SK-N-SH (cell line): ENCODE data around the gene CYBA. TPM values are rescaled to one million over a fixed set of nuclear protein-coding genes. Genes with fewer than 3 reads are reported as not detected.

Experiments
- CTCF ChIA-PET: fragments of 300-600, 350-600 bp; formaldehyde crosslinking; extraction: SDS; loops from one replicate; lab custom pipeline; 2021; lab: Yijun Ruan, JAX
- POLR2A ChIA-PET: fragments of 350-600 bp; sonication (Branson Sonifier 250); formaldehyde crosslinking; extraction: SDS; loops from one replicate; lab custom pipeline; 2020; ENCODE audit warnings: antibody characterized with exemption, inconsistent platforms; lab: Yijun Ruan, JAX
- DNase-seq: peaks from one replicate; pipeline ENCODE4 v3.0.0; 2012
- H2AFZ ChIP-seq: fragments of 200-600 bp; sonication (generic); 2 replicates; pipeline ENCODE4 v1.8.1; 2016; ENCODE audit warnings: antibody characterized with exemption, mild to moderate bottlenecking, low read depth
- H3F3A ChIP-seq: fragments of 200-600 bp; sonication (generic); replicated peaks from 2 replicates; pipeline ENCODE3; 2016; ENCODE audit warnings: antibody characterized with exemption, mild to moderate bottlenecking; ENCODE audit not compliant: insufficient read depth
- H3K27ac ChIP-seq, 2 experiments: fragments of 200-500 bp in 1 of 2; fragments of 200-600 bp in 1 of 2; sonication (Bioruptor generic) in 1 of 2; sonication (generic), shearing (Covaris generic) in 1 of 2; 2 replicates each; pipeline versions ENCODE4 v1.5.1 to v1.6.1; 2014 to 2016; ENCODE audit warnings: low read depth in 2 of 2, inconsistent platforms in 1 of 2, low read length in 1 of 2, mild to moderate bottlenecking in 1 of 2, mixed read lengths in 1 of 2
- H3K27me3 ChIP-seq: fragments of 200-600 bp; sonication (generic), shearing (Covaris generic); 2 replicates; pipeline ENCODE4 v1.6.1; 2016; ENCODE audit warnings: mixed run types; ENCODE audit not compliant: insufficient read depth
- H3K36me3 ChIP-seq, 2 experiments: fragments of 200-500 bp in 1 of 2; fragments of 200-600 bp in 1 of 2; sonication (Bioruptor generic) in 1 of 2; sonication (generic) in 1 of 2; replicated peaks in 1 of 2; 2 replicates each; pipeline versions ENCODE3 to v1.5.1; 2014 to 2016; ENCODE audit warnings: low read length in 1 of 2, mild to moderate bottlenecking in 1 of 2; ENCODE audit not compliant: insufficient read depth in 2 of 2, control insufficient read depth in 1 of 2
- H3K4me1 ChIP-seq, 2 experiments: fragments of 200-500 bp in 1 of 2; fragments of 200-600 bp in 1 of 2; sonication (Bioruptor generic) in 1 of 2; sonication (generic), shearing (Covaris generic) in 1 of 2; 2 replicates each; pipeline versions ENCODE4 v1.5.1 to v1.6.1; 2014 to 2016; ENCODE audit warnings: low read depth in 1 of 2, low read length in 1 of 2, mixed run types in 1 of 2; ENCODE audit not compliant: insufficient read depth in 2 of 2, control insufficient read depth in 1 of 2
- H3K4me2 ChIP-seq: fragments of 200-600 bp; sonication (generic), shearing (Covaris generic); 2 replicates; pipeline ENCODE4 v1.6.1; 2017; ENCODE audit warnings: mixed run types
- H3K4me3 ChIP-seq, 2 experiments: fragments of 200-500 bp in 1 of 2; fragments of 200-600 bp in 1 of 2; sonication (Bioruptor generic) in 1 of 2; sonication (generic), shearing (Covaris generic) in 1 of 2; 2 replicates each; pipeline versions ENCODE4 v1.5.1 to v1.8.1; 2014 to 2016; ENCODE audit warnings: low read depth in 2 of 2, inconsistent platforms in 1 of 2, low read length in 1 of 2, mild to moderate bottlenecking in 1 of 2, mixed read lengths in 1 of 2, moderate library complexity in 1 of 2
- H3K79me2 ChIP-seq: fragments of 200-600 bp; sonication (generic); 2 replicates; pipeline ENCODE4 v1.8.1; 2017; ENCODE audit warnings: mild to moderate bottlenecking; ENCODE audit not compliant: insufficient read depth
- H3K9ac ChIP-seq: fragments of 200-600 bp; sonication (generic); 2 replicates; pipeline ENCODE4 v1.6.1; 2017; ENCODE audit warnings: mixed run types
- H3K9me2 ChIP-seq: fragments of 200-600 bp; sonication (generic); 2 replicates; pipeline ENCODE4 v1.6.1; 2017; ENCODE audit warnings: mixed run types
- H3K9me3 ChIP-seq: fragments of 200-600 bp; sonication (generic); 2 replicates; pipeline ENCODE4 v1.6.1; 2017; ENCODE audit warnings: mixed run types, mild to moderate bottlenecking, moderate library complexity
- H4K20me1 ChIP-seq: fragments of 200-600 bp; sonication (generic); 2 replicates; pipeline ENCODE4 v1.6.1; 2017; ENCODE audit warnings: mild to moderate bottlenecking, mixed run types; ENCODE audit not compliant: insufficient read depth
- CHD2 ChIP-seq: fragments of 150-350 bp; IDR thresholded peaks from 2 replicates; pipeline ENCODE4 v1.6.1; 2018; ENCODE audit warnings: low read length; ENCODE audit not compliant: partially characterized antibody
- ELF1 ChIP-seq: IDR thresholded peaks from 2 replicates; pipeline ENCODE4 v1.4.0; 2012
- EZH2phosphoT487 ChIP-seq: fragments of 200-600 bp; sonication (generic); IDR thresholded peaks from 2 replicates; pipeline ENCODE4 v1.6.1; 2017; ENCODE audit warnings: low read depth, mixed run types, mild to moderate bottlenecking, antibody characterized with exemption, moderate library complexity, borderline replicate concordance
- JUND ChIP-seq: IDR thresholded peaks from 2 replicates; pipeline ENCODE4 v1.4.0; 2012
- MEF2A ChIP-seq: IDR thresholded peaks from 2 replicates; pipeline ENCODE4 v1.4.0; 2012; ENCODE audit warnings: low read depth, borderline replicate concordance
- MXI1 ChIP-seq: IDR thresholded peaks from 2 replicates; pipeline ENCODE4 v1.6.1; 2012; ENCODE audit warnings: mild to moderate bottlenecking, low read depth, low read length, improper control_type of control experiment
- NFIC ChIP-seq: IDR thresholded peaks from 2 replicates; pipeline ENCODE4 v1.4.0; 2012; ENCODE audit warnings: borderline replicate concordance
- POLR2AphosphoS5 ChIP-seq: IDR thresholded peaks from 2 replicates; pipeline ENCODE4 v1.6.1; 2012; ENCODE audit warnings: low read depth, low read length
- RAD21 ChIP-seq: IDR thresholded peaks from 2 replicates; pipeline ENCODE4 v1.6.1; 2012; ENCODE audit warnings: mild to moderate bottlenecking, low read length
- TCF12 ChIP-seq: IDR thresholded peaks from 2 replicates; pipeline ENCODE4 v1.4.0; 2012
- YY1 ChIP-seq: IDR thresholded peaks from 2 replicates; pipeline ENCODE4 v1.4.0; 2012; ENCODE audit warnings: low read depth, mild to moderate bottlenecking
- ZBTB33 ChIP-seq: IDR thresholded peaks from 2 replicates; pipeline ENCODE4 v1.4.0; 2012; ENCODE audit warnings: low read depth, borderline replicate concordance
- WGBS: methylation state at CpG from one replicate; pipeline ENCODE4 v1.1.6; 2017; ENCODE audit warnings: low lambda C conversion rate; 5-methylcytosine and 5-hydroxymethylcytosine counted together
- polyA plus RNA-seq, 3 experiments: library from polyadenylated mRNA; depleted of rRNA; stranded (reverse); fragments of >200 nt; gene quantifications; 2 replicates each; pipeline ENCODE4 v1.2.3, GENCODE V29; 2012
- TF ChIP-seq, protein P1 (sequence below): fragments of 150-350 bp; IDR thresholded peaks from 2 replicates; pipeline ENCODE4 v1.6.1; 2017; ENCODE audit warnings: antibody characterized with exemption, low read length, low read depth, borderline replicate concordance
- TF ChIP-seq, protein P2 (sequence below): IDR thresholded peaks from 2 replicates; pipeline ENCODE4 v1.6.1; 2012; ENCODE audit warnings: mild to moderate bottlenecking, low read depth, low read length, moderate library complexity
- TF ChIP-seq, protein P3 (sequence below): IDR thresholded peaks from 2 replicates; pipeline ENCODE4; 2012

The CYBA gene
- polyA plus RNA-seq, 1 of the 3 experiments (the other 2 are of a cell fraction), result 176 TPM

DNA sequence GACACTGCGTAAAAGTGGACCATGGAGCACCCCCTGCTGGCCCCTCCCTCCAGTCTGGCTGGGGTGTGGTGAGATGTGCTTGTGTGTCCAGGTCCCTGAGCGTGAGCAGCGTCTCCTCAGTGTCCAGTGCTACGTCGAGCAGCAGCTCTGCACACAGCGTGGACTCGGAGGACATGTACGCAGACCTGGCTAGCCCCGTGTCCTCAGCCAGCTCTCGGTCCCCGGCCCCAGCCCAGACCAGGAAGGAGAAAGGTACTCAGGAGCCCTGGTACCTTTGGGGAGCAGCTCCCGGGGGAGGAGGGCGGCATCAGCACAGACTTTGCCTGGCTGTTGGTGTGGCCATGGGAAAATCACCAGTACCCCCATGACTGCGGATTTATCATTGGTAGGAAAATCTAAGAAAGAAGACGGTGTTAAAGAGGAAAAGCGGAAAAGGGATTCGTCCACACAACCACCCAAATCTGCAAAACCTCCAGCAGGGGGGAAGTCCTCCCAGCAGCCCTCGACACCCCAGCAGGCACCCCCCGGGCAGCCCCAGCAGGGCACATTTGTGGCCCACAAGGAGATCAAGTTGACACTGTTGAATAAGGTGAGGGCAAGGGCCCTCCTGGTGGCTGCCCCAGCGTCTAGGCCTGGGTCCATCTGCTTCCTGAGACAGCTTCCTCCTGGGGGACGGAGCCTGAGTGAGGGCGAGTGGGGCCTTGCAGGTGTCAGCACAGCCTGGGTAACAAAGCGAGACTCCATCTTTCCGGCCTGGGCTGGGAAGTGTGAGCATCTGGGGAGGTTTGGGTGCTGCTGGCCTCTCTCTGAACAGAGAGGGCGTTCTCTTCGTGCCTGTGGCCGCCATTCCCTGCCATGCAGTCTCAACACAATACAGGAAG, 23.1 kb downstream of the CYBA start (continued):
- TF ChIP-seq MXI1, result no peak
- TF ChIP-seq, protein P1, sequence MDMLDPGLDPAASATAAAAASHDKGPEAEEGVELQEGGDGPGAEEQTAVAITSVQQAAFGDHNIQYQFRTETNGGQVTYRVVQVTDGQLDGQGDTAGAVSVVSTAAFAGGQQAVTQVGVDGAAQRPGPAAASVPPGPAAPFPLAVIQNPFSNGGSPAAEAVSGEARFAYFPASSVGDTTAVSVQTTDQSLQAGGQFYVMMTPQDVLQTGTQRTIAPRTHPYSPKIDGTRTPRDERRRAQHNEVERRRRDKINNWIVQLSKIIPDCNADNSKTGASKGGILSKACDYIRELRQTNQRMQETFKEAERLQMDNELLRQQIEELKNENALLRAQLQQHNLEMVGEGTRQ, result no peak

GRCh38 chr16:88626646-88627045, 24.2 kb downstream of the CYBA start:
- ChIA-PET POLR2A (no interaction called here), CTCF (interaction anchor here (1.1 kb wide), 1 partner anchor 11 kb away, joined by 3 read pairs; no protein-coding TSS in a partner anchor)
- no peak overlapping the region for H3K4me2 ChIP-seq
- DNase-seq, result no peak
- no peaks in the 10 kb centered on the region for H3K4me1 ChIP-seq
- H3K4me3 ChIP-seq, result no peak overlapping the region
- no peak overlapping the region for H3K27ac ChIP-seq
- TF ChIP-seq MEF2A, result no peak
- TF ChIP-seq POLR2AphosphoS5, result no peak
- TF ChIP-seq CHD2, result no peak
- no peak for TF ChIP-seq JUND
- no peak for TF ChIP-seq RAD21
- TF ChIP-seq, protein P1, result no peak
- TF ChIP-seq EZH2phosphoT487, result no peak
- TF ChIP-seq TCF12, result no peak
- TF ChIP-seq ELF1, result no peak
- no peak for TF ChIP-seq NFIC
- no peak for TF ChIP-seq YY1
- H3K36me3 ChIP-seq, result peaks cover 10 to 67% of the 10 kb centered on the region in 2 experiments
- no peaks in the 10 kb centered on the region for H3K9me3 ChIP-seq
- H3K9me2 ChIP-seq, result no peaks in the 10 kb centered on the region
- H3K9ac ChIP-seq, result no peak overlapping the region
- H3K79me2 ChIP-seq, result no peaks in the 10 kb centered on the region
- H2AFZ ChIP-seq, result no peak overlapping the region
- H3K27me3 ChIP-seq, result no peaks in the 10 kb centered on the region
- 98% methylated on average over 7 of the region's 9 CpGs for WGBS
- H4K20me1 ChIP-seq, result no peaks in the 10 kb centered on the region
- H3F3A ChIP-seq, result peaks cover 1% of the 10 kb centered on the region

DNA sequence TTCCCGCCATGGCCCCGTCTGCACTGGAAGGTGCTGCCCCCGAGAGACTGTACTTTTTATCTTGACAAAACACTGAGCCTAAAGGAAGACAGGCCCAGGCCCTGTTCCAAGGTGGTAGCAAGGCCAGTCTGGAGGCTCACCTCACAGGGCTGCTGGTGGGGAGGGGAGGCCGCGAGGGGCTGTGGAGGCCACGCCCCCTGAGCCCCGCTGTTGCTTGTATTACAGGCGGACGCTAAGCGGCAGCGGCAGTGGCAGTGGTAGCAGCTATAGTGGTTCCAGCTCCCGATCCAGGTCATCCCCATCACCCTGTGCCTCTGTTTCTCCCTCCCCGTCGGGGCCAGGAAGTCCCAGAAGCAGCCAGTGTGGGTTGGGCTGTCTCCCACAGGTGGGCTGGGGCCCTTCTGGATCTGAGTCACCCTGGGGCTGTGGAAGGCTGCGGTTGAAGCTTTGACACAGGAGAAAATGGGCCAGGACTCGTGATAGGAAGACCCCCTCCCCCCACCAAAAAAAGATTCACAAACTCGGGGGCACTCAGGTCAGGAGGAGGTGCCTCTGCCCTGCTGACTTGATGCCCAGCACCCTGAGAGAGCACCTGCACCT, 25.8 kb downstream of the CYBA start:
- Histone ChIP-seq H4K20me1 (peaks cover 2% of the 10 kb centered on the region; the same call in 1 of the 2 replicates), H3K9me3 (no peaks in the 10 kb centered on the region), H3K9ac (no peak overlapping the region), H3K27ac (no peak overlapping the region), H3K79me2 (no peaks in the 10 kb centered on the region), H3F3A (no peaks in the 10 kb centered on the region), H2AFZ (no peak overlapping the region), H3K36me3 (peaks cover 8 to 54% of the 10 kb centered on the region in 2 experiments), H3K4me3 (no peak overlapping the region), H3K9me2 (no peaks in the 10 kb centered on the region), H3K27me3 (no peaks in the 10 kb centered on the region), H3K4me2 (no peak overlapping the region), H3K4me1 (no peaks in the 10 kb centered on the region)
- POLR2A ChIA-PET, result no interaction called here
- 79% methylated on average over 9 of the region's 17 CpGs for WGBS
- no peak for DNase-seq
- CTCF ChIA-PET, result no interaction called here
- TF ChIP-seq ZBTB33, result no peak
- TF ChIP-seq, protein P2, sequence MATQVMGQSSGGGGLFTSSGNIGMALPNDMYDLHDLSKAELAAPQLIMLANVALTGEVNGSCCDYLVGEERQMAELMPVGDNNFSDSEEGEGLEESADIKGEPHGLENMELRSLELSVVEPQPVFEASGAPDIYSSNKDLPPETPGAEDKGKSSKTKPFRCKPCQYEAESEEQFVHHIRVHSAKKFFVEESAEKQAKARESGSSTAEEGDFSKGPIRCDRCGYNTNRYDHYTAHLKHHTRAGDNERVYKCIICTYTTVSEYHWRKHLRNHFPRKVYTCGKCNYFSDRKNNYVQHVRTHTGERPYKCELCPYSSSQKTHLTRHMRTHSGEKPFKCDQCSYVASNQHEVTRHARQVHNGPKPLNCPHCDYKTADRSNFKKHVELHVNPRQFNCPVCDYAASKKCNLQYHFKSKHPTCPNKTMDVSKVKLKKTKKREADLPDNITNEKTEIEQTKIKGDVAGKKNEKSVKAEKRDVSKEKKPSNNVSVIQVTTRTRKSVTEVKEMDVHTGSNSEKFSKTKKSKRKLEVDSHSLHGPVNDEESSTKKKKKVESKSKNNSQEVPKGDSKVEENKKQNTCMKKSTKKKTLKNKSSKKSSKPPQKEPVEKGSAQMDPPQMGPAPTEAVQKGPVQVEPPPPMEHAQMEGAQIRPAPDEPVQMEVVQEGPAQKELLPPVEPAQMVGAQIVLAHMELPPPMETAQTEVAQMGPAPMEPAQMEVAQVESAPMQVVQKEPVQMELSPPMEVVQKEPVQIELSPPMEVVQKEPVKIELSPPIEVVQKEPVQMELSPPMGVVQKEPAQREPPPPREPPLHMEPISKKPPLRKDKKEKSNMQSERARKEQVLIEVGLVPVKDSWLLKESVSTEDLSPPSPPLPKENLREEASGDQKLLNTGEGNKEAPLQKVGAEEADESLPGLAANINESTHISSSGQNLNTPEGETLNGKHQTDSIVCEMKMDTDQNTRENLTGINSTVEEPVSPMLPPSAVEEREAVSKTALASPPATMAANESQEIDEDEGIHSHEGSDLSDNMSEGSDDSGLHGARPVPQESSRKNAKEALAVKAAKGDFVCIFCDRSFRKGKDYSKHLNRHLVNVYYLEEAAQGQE, result no peak
- TF ChIP-seq, protein P3, sequence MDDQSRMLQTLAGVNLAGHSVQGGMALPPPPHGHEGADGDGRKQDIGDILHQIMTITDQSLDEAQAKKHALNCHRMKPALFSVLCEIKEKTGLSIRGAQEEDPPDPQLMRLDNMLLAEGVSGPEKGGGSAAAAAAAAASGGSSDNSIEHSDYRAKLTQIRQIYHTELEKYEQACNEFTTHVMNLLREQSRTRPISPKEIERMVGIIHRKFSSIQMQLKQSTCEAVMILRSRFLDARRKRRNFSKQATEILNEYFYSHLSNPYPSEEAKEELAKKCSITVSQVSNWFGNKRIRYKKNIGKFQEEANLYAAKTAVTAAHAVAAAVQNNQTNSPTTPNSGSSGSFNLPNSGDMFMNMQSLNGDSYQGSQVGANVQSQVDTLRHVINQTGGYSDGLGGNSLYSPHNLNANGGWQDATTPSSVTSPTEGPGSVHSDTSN, result no peak
